DND-41 (cell line): ENCODE data around the gene CTDSP2.

ENCODE experiments used
- ATAC-seq: fragments of 200-7000 bp; cut with Tn5 transposase; 3 replicates; pipeline ENCODE4 v1.9.1; 2021; ENCODE audit warnings: low read depth; ENCODE audit not compliant: insufficient read depth
- DNase-seq: peaks from one replicate; pipeline ENCODE4 v3.0.0-alpha.2; 2020
- H2AFZ ChIP-seq: 2 replicates; pipeline ENCODE4 v1.6.0; 2012; ENCODE audit warnings: low read depth, low read length
- H3K27ac ChIP-seq: 2 replicates; pipeline ENCODE4 v1.5.1; 2012; ENCODE audit warnings: low read length, inconsistent platforms
- H3K27me3 ChIP-seq: fragments of 200-600 bp; sonication (generic); 2 replicates; pipeline ENCODE4 v1.6.0; 2012; ENCODE audit warnings: low read length, mild to moderate bottlenecking, inconsistent platforms; ENCODE audit not compliant: insufficient read depth, poor library complexity
- H3K36me3 ChIP-seq: 2 replicates; pipeline ENCODE4 v1.5.1; 2012; ENCODE audit warnings: low read length, inconsistent platforms; ENCODE audit not compliant: insufficient read depth
- H3K4me1 ChIP-seq: 2 replicates; pipeline ENCODE4 v1.5.1; 2012; ENCODE audit warnings: mild to moderate bottlenecking, low read length; ENCODE audit not compliant: insufficient read depth
- H3K4me2 ChIP-seq: 2 replicates; pipeline ENCODE4 v1.6.0; 2012; ENCODE audit warnings: mild to moderate bottlenecking, moderate library complexity, low read length, inconsistent platforms; ENCODE audit not compliant: insufficient read depth
- H3K4me3 ChIP-seq, 2 experiments: fragments of 200-600 bp in 1 of 2; shearing (Covaris generic) in 1 of 2; 2 replicates each; pipeline ENCODE4 v1.5.1; 2012 to 2016; ENCODE audit warnings: inconsistent platforms in 2 of 2, low read length in 2 of 2, mild to moderate bottlenecking in 2 of 2, low read depth in 1 of 2, moderate library complexity in 1 of 2
- H3K79me2 ChIP-seq: 2 replicates; pipeline ENCODE4 v1.6.0; 2012; ENCODE audit warnings: low read length, inconsistent platforms; ENCODE audit not compliant: insufficient read depth
- H3K9ac ChIP-seq: 2 replicates; pipeline ENCODE4 v1.6.0; 2012; ENCODE audit warnings: low read depth, mild to moderate bottlenecking, inconsistent platforms, low read length, moderate library complexity
- H3K9me3 ChIP-seq: 2 replicates; pipeline ENCODE4 v1.5.1; 2012; ENCODE audit warnings: low read length, moderate library complexity, mild to moderate bottlenecking, inconsistent platforms; ENCODE audit not compliant: insufficient read depth, severe bottlenecking
- H4K20me1 ChIP-seq: 2 replicates; pipeline ENCODE4 v1.6.0; 2012; ENCODE audit warnings: low read length; ENCODE audit not compliant: insufficient read depth
- CTCF ChIP-seq: IDR thresholded peaks from 2 replicates; pipeline ENCODE4 v1.5.1; 2012; ENCODE audit warnings: borderline replicate concordance, low read length, moderate library complexity, mild to moderate bottlenecking; ENCODE audit not compliant: poor library complexity, severe bottlenecking; ENCODE audit errors: extremely low read depth
- EZH2 ChIP-seq: IDR thresholded peaks from 3 replicates; pipeline ENCODE4 v1.6.1; 2012; ENCODE audit warnings: borderline replicate concordance, low read depth, mild to moderate bottlenecking, moderate library complexity, low read length, inconsistent platforms; ENCODE audit not compliant: severe bottlenecking

CTDSP2 gene

GRCh38 chr12:57783466-57783801 is 63.1 kb downstream of the CTDSP2 start:
- H3K4me1 ChIP-seq = peaks cover 35% of the 10 kb centered on the region
- peak overlapping the region; percentile 87 to 88; a peak in 3 of 4 replicates for H3K4me3 ChIP-seq
- H3K27me3 ChIP-seq = no peaks in the 10 kb centered on the region
- peak overlapping the region; percentile 72 for H3K4me2 ChIP-seq
- peaks cover 49% of the 10 kb centered on the region for H3K36me3 ChIP-seq
- H3K79me2 ChIP-seq = peaks cover 22% of the 10 kb centered on the region
- H3K27ac ChIP-seq = peak overlapping the region; percentile 80; the same call in 1 of the 2 replicates
- H2AFZ ChIP-seq = no peak overlapping the region
- peak overlapping the region; percentile 74 for H3K9ac ChIP-seq
- no peaks in the 10 kb centered on the region; the same call in 1 of the 2 replicates for H4K20me1 ChIP-seq
- no peaks in the 10 kb centered on the region for H3K9me3 ChIP-seq
- DNase-seq = no peak
- ATAC-seq = no peak
- TF ChIP-seq CTCF = no peak
- TF ChIP-seq EZH2 = no peak

GRCh38 chr12:57782608-57783465 is 63.7 kb downstream of the CTDSP2 start, which contains the start of gene TSFM:
Gene TSFM, plus strand, starts transcription at chr12:57782787. Its CDS starts 15 bp downstream, at chr12:57782802.
- ATAC-seq (peak; percentile 95), DNase-seq (peak; percentile 95)
- H3K9me3 ChIP-seq = no peaks in the 10 kb centered on the region
- peak; percentile 98 for TF ChIP-seq CTCF
- TF ChIP-seq EZH2 = no peak
- H3K9ac ChIP-seq = peak within 1 kb of the TSS; percentile 74
- H3K79me2 ChIP-seq = peaks cover 22% of the 10 kb centered on the region
- peaks cover 43% of the 10 kb centered on the region for H3K36me3 ChIP-seq
- peak within 1 kb of the TSS; percentile 87 for H2AFZ ChIP-seq
- H3K4me1 ChIP-seq = peaks cover 35% of the 10 kb centered on the region
- H4K20me1 ChIP-seq = no peaks in the 10 kb centered on the region; the same call in 1 of the 2 replicates
- peak within 1 kb of the TSS; percentile 80 for H3K27ac ChIP-seq
- peak within 1 kb of the TSS; percentile 87 to 88 for H3K4me3 ChIP-seq
- H3K27me3 ChIP-seq = no peaks in the 10 kb centered on the region
- peak within 1 kb of the TSS; percentile 72 for H3K4me2 ChIP-seq

GRCh38 chr12:57782243-57782607 is 64.3 kb downstream of the CTDSP2 start:
- H3K36me3 ChIP-seq = peaks cover 37% of the 10 kb centered on the region
- peak overlapping the region; percentile 72 for H3K4me2 ChIP-seq
- peaks cover 22% of the 10 kb centered on the region for H3K79me2 ChIP-seq
- DNase-seq (no peak), ATAC-seq (peak; percentile 3; the same call in 1 of the 3 replicates)
- H3K27ac ChIP-seq = peak overlapping the region; percentile 55
- peak overlapping the region; percentile 55 for H2AFZ ChIP-seq
- H3K4me1 ChIP-seq = peaks cover 35% of the 10 kb centered on the region
- no peaks in the 10 kb centered on the region for H3K9me3 ChIP-seq
- peak overlapping the region in 1 of 2 experiments; percentile 88; a peak in 2 of 4 replicates for H3K4me3 ChIP-seq
- no peaks in the 10 kb centered on the region for H3K27me3 ChIP-seq
- H3K9ac ChIP-seq = peak overlapping the region; percentile 74
- TF ChIP-seq CTCF = no peak
- no peak for TF ChIP-seq EZH2
- H4K20me1 ChIP-seq = no peaks in the 10 kb centered on the region; the same call in 1 of the 2 replicates
